ENCODE results near the gene ATP6V1F. TPM values are rescaled to one million over a fixed set of nuclear protein-coding genes. Genes with fewer than 3 reads are reported as not detected.

The ATP6V1F gene
- total and polyA plus RNA-seq, 2 donors (not counting 1 experiment from before 2014, with no cell fraction given), result 124 to 167 TPM

DNA sequence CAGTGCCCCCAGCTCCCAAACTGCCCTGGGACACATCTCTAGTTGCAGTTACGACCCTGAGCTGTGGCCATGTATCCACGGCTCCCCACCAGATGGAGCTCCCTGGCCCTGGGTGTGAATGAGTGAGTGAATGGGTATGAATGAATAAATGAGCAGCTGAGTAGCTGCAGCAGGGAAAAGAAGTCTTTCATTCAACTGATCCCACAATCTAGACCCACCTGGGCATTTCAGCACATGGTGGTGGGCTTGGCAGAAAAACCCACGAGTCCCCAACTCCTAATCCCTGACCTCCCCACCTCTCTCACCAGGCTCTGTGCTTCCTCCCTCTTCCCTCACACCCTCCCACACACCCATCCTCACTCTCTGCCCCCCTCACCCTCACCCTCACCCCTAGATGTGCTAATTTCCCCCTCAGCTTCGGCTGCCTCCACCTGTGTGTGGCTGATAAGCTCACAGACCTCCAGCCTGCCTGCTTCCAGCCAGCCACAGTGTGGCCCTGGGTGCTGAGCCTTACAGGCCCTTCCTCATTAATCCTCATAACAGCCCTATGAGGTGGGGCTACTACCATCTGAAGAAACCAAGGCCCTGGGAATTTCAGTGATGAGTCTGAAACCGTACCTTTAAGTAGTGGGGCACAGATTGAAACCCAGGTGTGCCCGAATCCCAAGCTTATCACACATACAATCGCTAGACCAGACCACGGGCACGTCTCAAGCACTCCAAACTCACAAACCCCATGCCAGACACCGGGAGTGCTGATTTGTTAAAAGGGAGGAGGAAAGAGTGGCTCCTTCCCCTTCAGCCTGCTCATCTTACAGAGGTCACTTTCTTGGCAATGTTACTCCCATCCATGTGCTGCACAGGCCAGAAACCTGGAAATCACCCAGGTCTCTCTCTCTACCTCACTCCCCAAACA lies 2.2 kb upstream of the ATP6V1F start:
- Histone ChIP-seq H4K20me1 (ENCODE audit: control insufficient read depth, extremely low read depth, insufficient read depth, low read length) (no peaks in the 10 kb centered on the region), H3K4me2 (ENCODE audit: extremely low read depth, insufficient read depth, low read length) (no peak overlapping the region), H3K27me3 (ENCODE audit: control insufficient read depth, insufficient read depth, low read length) (no peaks in the 10 kb centered on the region), H3K27ac (ENCODE audit: insufficient read depth, low read length) (peak overlapping the region; percentile 38), H3K9ac (ENCODE audit: insufficient read depth, low read length) (no peak overlapping the region), H3K79me2 (ENCODE audit: control insufficient read depth, insufficient read depth, low read length) (peaks cover 12% of the 10 kb centered on the region), H2AFZ (ENCODE audit: low read length) (no peak overlapping the region), H3K36me3 (ENCODE audit: control insufficient read depth, insufficient read depth, low read length) (peaks cover 28% of the 10 kb centered on the region), H3K9me3 (ENCODE audit: control insufficient read depth, insufficient read depth, low read depth, low read length) (no peaks in the 10 kb centered on the region), H3K4me3 (replicated peaks in 1 of 4; ENCODE audit: control extremely low read depth in 1 of 4, insufficient read depth in 1 of 4, low read depth in 3 of 4, low read length in 4 of 4) (no peak overlapping the region), H3K4me1 (ENCODE audit: control insufficient read depth, extremely low read depth, insufficient read depth, low read length) (peaks cover 8% of the 10 kb centered on the region)
- DNase-seq (ENCODE audit: low read depth in 2 of 2), result peak; percentile 63 to 78
- TF ChIP-seq, protein P1, sequence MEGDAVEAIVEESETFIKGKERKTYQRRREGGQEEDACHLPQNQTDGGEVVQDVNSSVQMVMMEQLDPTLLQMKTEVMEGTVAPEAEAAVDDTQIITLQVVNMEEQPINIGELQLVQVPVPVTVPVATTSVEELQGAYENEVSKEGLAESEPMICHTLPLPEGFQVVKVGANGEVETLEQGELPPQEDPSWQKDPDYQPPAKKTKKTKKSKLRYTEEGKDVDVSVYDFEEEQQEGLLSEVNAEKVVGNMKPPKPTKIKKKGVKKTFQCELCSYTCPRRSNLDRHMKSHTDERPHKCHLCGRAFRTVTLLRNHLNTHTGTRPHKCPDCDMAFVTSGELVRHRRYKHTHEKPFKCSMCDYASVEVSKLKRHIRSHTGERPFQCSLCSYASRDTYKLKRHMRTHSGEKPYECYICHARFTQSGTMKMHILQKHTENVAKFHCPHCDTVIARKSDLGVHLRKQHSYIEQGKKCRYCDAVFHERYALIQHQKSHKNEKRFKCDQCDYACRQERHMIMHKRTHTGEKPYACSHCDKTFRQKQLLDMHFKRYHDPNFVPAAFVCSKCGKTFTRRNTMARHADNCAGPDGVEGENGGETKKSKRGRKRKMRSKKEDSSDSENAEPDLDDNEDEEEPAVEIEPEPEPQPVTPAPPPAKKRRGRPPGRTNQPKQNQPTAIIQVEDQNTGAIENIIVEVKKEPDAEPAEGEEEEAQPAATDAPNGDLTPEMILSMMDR (conservative IDR thresholded peaks at IDR 0.05 in 1 of 2, IDR thresholded peaks at IDR 0.05 in 1 of 2; ENCODE audit: low read depth in 1 of 2, low read length in 2 of 2), result peak in 1 of 2 donors; percentile 33
- TF ChIP-seq EZH2 (IDR thresholded peaks at IDR 0.05; ENCODE audit: low read length, missing control alignments), result no peak

DNA sequence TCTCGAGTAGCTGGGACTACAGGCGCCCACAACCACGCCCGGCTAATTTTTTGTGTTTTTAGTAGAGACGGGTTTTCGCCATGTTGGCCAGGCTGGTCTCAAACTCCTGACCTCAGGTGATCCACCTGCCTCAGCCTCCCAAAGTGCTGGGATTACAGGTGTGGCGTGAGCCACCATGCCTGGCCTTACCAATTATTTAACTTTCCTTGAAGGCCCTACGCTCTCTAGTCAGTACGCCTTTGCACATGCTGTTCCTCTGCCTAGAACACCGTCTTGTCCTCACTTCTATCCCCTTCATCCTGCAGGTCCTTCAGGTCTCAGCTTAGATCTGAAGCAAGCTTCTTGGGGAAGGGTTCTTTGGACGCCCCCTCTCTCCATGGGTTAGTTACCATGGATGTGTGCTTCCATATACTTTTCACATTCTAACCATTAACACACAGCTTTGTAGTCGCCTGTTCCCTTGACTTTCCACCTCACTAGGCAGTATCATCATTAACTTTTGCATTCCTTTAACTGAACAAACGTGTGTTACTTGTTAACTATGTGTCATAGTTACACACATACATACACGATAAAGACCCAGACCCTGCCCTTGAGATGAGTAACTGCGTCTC lies 592 bp upstream of the ATP6V1F start:
- Histone ChIP-seq H3K36me3 (ENCODE audit: control insufficient read depth, insufficient read depth, low read length) (peaks cover 16% of the 10 kb centered on the region), H2AFZ (ENCODE audit: low read length) (peak overlapping the region; percentile 52), H3K27me3 (ENCODE audit: control insufficient read depth, insufficient read depth, low read length) (no peaks in the 10 kb centered on the region), H3K4me3 (replicated peaks in 1 of 4; ENCODE audit: control extremely low read depth in 1 of 4, insufficient read depth in 1 of 4, low read depth in 3 of 4, low read length in 4 of 4) (peak overlapping the region; percentile 6 to 91 (median 74)), H4K20me1 (ENCODE audit: control insufficient read depth, extremely low read depth, insufficient read depth, low read length) (no peaks in the 10 kb centered on the region), H3K27ac (ENCODE audit: insufficient read depth, low read length) (peak overlapping the region; percentile 86), H3K79me2 (ENCODE audit: control insufficient read depth, insufficient read depth, low read length) (peaks cover 12% of the 10 kb centered on the region), H3K9ac (ENCODE audit: insufficient read depth, low read length) (no peak overlapping the region), H3K9me3 (ENCODE audit: control insufficient read depth, insufficient read depth, low read depth, low read length) (no peaks in the 10 kb centered on the region), H3K4me1 (ENCODE audit: control insufficient read depth, extremely low read depth, insufficient read depth, low read length) (peaks cover 8% of the 10 kb centered on the region), H3K4me2 (ENCODE audit: extremely low read depth, insufficient read depth, low read length) (peak overlapping the region; percentile 74)
- TF ChIP-seq EZH2 (IDR thresholded peaks at IDR 0.05; ENCODE audit: low read length, missing control alignments), result no peak
- TF ChIP-seq, protein P1 (conservative IDR thresholded peaks at IDR 0.05 in 1 of 2, IDR thresholded peaks at IDR 0.05 in 1 of 2; ENCODE audit: low read depth in 1 of 2, low read length in 2 of 2), result no peak
- peak in 1 of 2 donors; percentile 12 for DNase-seq (ENCODE audit: low read depth in 2 of 2)

DNA sequence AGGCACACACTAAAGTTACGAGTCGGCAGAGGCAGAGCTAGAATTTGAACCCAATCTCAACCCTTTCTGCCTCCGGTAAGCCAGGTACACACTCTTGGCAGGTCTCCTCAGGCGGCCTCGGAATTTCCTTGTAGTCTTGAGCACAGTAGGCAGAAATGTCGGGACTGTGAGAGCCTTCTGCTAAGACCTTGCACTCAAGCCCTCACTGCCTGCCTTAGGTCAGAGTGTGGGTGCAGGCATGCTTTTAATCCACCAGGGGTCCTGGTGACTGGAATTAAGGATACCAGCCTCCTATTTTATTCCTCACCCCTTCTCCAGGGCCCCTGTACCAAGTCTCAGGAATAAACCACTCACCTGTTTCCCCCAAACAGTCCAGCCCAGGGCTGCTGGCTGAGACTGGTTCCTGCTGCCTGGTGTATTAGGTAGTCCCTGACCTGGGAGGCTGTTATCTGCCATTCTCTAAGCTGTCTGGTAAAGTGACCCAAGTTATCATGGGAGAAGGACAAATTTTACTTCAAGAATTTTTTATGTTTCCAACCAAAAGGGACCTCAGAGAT lies 855 bp downstream of the ATP6V1F start:
- Histone ChIP-seq H3K27ac (ENCODE audit: insufficient read depth, low read length) (peak overlapping the region; percentile 86), H3K9ac (ENCODE audit: insufficient read depth, low read length) (peak overlapping the region; percentile 91), H2AFZ (ENCODE audit: low read length) (peak overlapping the region; percentile 95), H3K36me3 (ENCODE audit: control insufficient read depth, insufficient read depth, low read length) (peaks cover 12% of the 10 kb centered on the region), H3K4me2 (ENCODE audit: extremely low read depth, insufficient read depth, low read length) (peak overlapping the region; percentile 74), H3K27me3 (ENCODE audit: control insufficient read depth, insufficient read depth, low read length) (no peaks in the 10 kb centered on the region), H3K4me1 (ENCODE audit: control insufficient read depth, extremely low read depth, insufficient read depth, low read length) (peaks cover 8% of the 10 kb centered on the region), H4K20me1 (ENCODE audit: control insufficient read depth, extremely low read depth, insufficient read depth, low read length) (no peaks in the 10 kb centered on the region), H3K79me2 (ENCODE audit: control insufficient read depth, insufficient read depth, low read length) (peaks cover 12% of the 10 kb centered on the region), H3K9me3 (ENCODE audit: control insufficient read depth, insufficient read depth, low read depth, low read length) (no peaks in the 10 kb centered on the region), H3K4me3 (replicated peaks in 1 of 4; ENCODE audit: control extremely low read depth in 1 of 4, insufficient read depth in 1 of 4, low read depth in 3 of 4, low read length in 4 of 4) (peak overlapping the region; percentile 72 to 98 (median 88))
- TF ChIP-seq EZH2 (IDR thresholded peaks at IDR 0.05; ENCODE audit: low read length, missing control alignments), result no peak
- TF ChIP-seq, protein P1 (conservative IDR thresholded peaks at IDR 0.05 in 1 of 2, IDR thresholded peaks at IDR 0.05 in 1 of 2; ENCODE audit: low read depth in 1 of 2, low read length in 2 of 2), result peak; percentile 47 to 63
- peak; percentile 65 to 75 for DNase-seq (ENCODE audit: low read depth in 2 of 2)
